ENCODE data around the gene GMDS. TPM values are rescaled to one million over a fixed set of nuclear protein-coding genes. Genes with fewer than 3 reads are reported as not detected.

Gene GMDS
- total and polyA plus RNA-seq, 11 donors, result 4.5 to 10.7 (median 7.0) TPM

GRCh38 chr6:1607516-1608221 lies 637.7 kb downstream of the GMDS start:
- DNase-seq (peak in 1 of 5 donors; percentile 19), ATAC-seq (no peak)
- Histone ChIP-seq H3K4me1 (peaks cover 0 to 50% (median 13%) of the 10 kb centered on the region in 12 donors), H3K27me3 (peaks cover 31 to 89% (median 65%) of the 10 kb centered on the region in 9 donors), H3K27ac (no peak overlapping the region), H3K4me3 (peak overlapping the region in 2 of 12 donors; percentile 66 to 81), H3K9me3 (no peaks in the 10 kb centered on the region), H3K36me3 (no peaks in the 10 kb centered on the region)
- no peak for TF ChIP-seq CTCF (IDR thresholded peaks at IDR 0.05)
- TF ChIP-seq POLR2A (IDR thresholded peaks at IDR 0.05), result no peak
- intact Hi-C loops (cut with DNase I), result loop anchor here in 5 of 10 donors (2.0 to 10.0 kb wide), 7 partner anchors 77 to 1090 kb away; no protein-coding TSS in a partner anchor
- WGBS, 4 donors, result 21 to 44% (median 42%) methylated on average over 23 to 32 of the region's 32 CpGs

GRCh38 chr6:1606780-1607515 lies 638.5 kb downstream of the GMDS start:
- intact Hi-C loops (cut with DNase I), result loop anchor here in 4 of 10 donors (5.0 to 10.0 kb wide), 5 partner anchors 80 to 1090 kb away; no protein-coding TSS in a partner anchor
- H3K4me3 ChIP-seq, result no peak overlapping the region
- no peaks in the 10 kb centered on the region for H3K36me3 ChIP-seq
- H3K4me1 ChIP-seq, result peaks cover 0 to 43% (median 13%) of the 10 kb centered on the region in 12 donors
- no peak overlapping the region for H3K27ac ChIP-seq
- H3K27me3 ChIP-seq, result peaks cover 32 to 89% (median 62%) of the 10 kb centered on the region in 9 donors
- no peak for ATAC-seq
- WGBS, 4 donors, result 34 to 56% (median 53%) methylated on average over 21 to 22 of the region's 22 CpGs
- no peak for TF ChIP-seq POLR2A (IDR thresholded peaks at IDR 0.05)
- no peak for TF ChIP-seq CTCF (IDR thresholded peaks at IDR 0.05)
- no peaks in the 10 kb centered on the region for H3K9me3 ChIP-seq
- DNase-seq, result no peak

- H3K9me3 ChIP-seq, result no peaks in the 10 kb centered on the region
- H3K27ac ChIP-seq, result no peak overlapping the region
- peaks cover 33 to 90% (median 68%) of the 10 kb centered on the region in 9 donors for H3K27me3 ChIP-seq
- TF ChIP-seq POLR2A (IDR thresholded peaks at IDR 0.05) (no peak), CTCF (IDR thresholded peaks at IDR 0.05) (no peak)
- H3K4me3 ChIP-seq, result no peak overlapping the region
- DNase-seq, result no peak
- ATAC-seq, result no peak
- H3K36me3 ChIP-seq, result no peaks in the 10 kb centered on the region
- peaks cover 0 to 38% (median 13%) of the 10 kb centered on the region in 12 donors for H3K4me1 ChIP-seq
- 29 to 50% (median 49%) methylated on average over 25 to 26 of the region's 26 CpGs for WGBS, 4 donors
- intact Hi-C loops (cut with DNase I), result loop anchor here in 9 of 10 donors (2.0 to 10.0 kb wide), 12 partner anchors 81 to 1091 kb away; no protein-coding TSS in a partner anchor
Measured at GRCh38 chr6:1605893-1606779, 639.3 kb downstream of the GMDS start.

Measured in heart left ventricle (tissue), 16 donors.